DND-41 (cell line): ENCODE data around the gene TCF12.

ENCODE experiments used
- EZH2 ChIP-seq: IDR thresholded peaks from 3 replicates; pipeline ENCODE4 v1.6.1; 2012; ENCODE audit warnings: borderline replicate concordance, low read depth, mild to moderate bottlenecking, moderate library complexity, low read length, inconsistent platforms; ENCODE audit not compliant: severe bottlenecking
- TF ChIP-seq, protein P1 (sequence below): IDR thresholded peaks from 2 replicates; pipeline ENCODE4 v1.5.1; 2012; ENCODE audit warnings: borderline replicate concordance, low read length, moderate library complexity, mild to moderate bottlenecking; ENCODE audit not compliant: poor library complexity, severe bottlenecking; ENCODE audit errors: extremely low read depth

DNA sequence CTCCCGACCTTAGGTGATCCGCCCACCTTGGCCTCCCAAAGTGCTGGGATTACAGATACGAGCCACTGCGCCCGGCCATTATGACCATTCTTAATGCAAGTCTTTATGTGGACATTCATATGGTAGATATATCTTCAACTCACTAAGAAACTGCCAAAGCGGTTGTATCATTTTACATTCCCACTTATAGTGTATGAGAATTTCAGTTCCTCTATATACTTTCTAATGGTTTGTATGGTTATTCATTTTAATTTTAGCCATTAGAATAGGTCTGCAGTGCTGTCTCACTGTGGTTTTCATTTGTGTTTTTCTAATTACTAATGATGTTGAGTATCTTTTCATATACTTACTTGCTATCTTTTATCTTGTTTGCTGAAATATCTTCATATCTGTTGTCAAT, 32.5 kb downstream of the TCF12 start:
- TF ChIP-seq, protein P1, sequence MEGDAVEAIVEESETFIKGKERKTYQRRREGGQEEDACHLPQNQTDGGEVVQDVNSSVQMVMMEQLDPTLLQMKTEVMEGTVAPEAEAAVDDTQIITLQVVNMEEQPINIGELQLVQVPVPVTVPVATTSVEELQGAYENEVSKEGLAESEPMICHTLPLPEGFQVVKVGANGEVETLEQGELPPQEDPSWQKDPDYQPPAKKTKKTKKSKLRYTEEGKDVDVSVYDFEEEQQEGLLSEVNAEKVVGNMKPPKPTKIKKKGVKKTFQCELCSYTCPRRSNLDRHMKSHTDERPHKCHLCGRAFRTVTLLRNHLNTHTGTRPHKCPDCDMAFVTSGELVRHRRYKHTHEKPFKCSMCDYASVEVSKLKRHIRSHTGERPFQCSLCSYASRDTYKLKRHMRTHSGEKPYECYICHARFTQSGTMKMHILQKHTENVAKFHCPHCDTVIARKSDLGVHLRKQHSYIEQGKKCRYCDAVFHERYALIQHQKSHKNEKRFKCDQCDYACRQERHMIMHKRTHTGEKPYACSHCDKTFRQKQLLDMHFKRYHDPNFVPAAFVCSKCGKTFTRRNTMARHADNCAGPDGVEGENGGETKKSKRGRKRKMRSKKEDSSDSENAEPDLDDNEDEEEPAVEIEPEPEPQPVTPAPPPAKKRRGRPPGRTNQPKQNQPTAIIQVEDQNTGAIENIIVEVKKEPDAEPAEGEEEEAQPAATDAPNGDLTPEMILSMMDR, result no peak
- no peak for TF ChIP-seq EZH2
